DMS 273 (cell line): ENCODE measurements around the gene TXNIP.

ENCODE experiments used
- DNase-seq: peaks from one replicate; lab custom pipeline; 2025; ENCODE audit not compliant: unreplicated experiment; lab: John Stamatoyannopoulos, UW

The TXNIP gene

DNA sequence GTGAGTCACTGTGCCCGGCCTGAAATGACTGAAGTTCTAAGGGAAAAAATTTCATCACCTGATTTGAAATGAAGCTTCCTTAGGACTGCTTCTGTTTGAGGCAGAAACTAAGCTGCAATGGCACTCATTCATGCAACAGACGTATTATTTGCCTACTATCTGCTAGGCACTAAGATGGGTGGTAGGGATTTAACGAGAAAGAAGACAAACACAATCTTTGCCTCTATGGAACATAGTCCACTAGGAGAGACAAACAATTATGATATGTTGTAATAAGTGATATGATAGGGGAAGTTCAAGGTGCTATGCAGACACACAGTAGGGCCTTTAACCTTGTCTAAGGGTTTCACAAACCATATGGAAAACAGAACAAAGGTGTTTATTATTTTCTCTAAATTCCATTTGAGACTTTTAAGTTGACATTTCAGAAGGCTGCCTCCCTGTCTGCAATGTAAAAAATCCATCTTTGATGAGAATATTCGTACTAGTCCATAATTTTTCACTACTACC is 49.8 kb downstream of the TXNIP start:
- DNase-seq = no peak

DNA sequence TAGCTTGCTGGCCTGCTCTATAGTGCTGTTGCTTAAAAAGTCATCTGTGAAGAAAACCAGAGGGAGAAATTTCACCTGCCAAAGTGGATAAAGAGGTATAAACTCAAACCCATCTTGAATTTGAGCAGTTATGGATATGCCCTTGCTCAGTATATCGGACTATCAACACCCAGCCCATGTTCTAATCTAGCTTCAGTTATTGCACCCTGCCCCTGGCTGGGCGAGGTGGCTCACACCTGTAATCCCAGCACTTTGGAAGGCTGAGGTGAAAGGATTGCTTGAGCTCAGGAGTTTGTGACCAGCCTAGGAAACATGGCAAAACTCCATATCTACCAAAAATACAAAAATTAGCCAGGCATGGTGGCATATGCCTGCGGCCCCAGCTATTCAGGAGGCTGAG is 51.8 kb downstream of the TXNIP start:
- no peak for DNase-seq

DNA sequence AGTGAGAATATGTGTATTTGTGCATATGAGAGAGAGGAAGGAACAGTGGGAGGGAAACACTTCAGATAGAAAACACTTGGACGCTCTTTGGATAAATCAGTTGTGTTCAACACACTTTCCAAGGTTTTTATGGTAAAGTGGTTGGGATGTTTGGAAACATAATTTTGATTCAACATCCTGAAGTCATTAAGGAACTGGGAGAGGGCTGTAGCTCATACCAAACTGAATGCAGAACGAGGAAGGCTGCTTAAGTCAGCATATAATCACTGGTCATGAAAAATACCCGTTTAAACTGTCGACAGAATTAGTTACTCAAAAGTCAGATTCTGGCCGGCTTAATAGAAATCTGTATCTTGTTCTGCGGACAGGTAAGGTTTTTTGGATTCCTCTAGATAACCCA is 53.5 kb downstream of the TXNIP start:
- no peak for DNase-seq
